PC-9 (cell line): Measurements from ENCODE around the gene DYRK3.

ENCODE experiments used
- CTCF ChIP-seq: fragments of 200-600 bp; sonication (generic); conservative IDR thresholded peaks from 2 replicates; pipeline ENCODE4 v1.6.1; 2017; ENCODE audit warnings: mixed run types, antibody characterized with exemption, mild to moderate bottlenecking, moderate library complexity
- EZH2 ChIP-seq: fragments of 200-600 bp; sonication (generic); IDR thresholded peaks from 2 replicates; pipeline ENCODE4 v1.8.0; 2017; ENCODE audit warnings: antibody characterized with exemption, low read depth

DNA sequence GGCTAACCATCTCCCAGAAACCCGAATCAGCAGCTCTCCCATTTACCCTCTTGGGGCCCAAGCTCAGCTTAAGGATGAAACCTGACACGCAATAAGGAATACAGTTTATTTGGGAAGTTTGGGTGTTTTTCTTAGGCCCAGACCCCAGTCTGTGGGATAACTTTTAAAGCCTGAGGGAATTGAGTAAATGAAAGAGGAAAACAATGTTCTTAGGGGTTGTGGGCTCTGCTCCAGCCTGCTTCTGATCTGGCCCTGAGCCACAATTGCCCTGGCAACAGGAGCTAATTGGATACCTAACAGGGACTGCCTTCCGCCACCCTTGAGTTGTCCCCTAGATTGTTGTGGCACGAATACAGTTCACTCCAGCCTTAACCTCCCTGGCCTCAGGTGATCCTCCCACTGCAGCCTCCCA lies 20.1 kb downstream of the DYRK3 start:
- TF ChIP-seq CTCF (no peak), EZH2 (no peak)
